GM12878 (cell line): ENCODE data around the gene RALGPS2. TPM values are rescaled to one million over a fixed set of nuclear protein-coding genes. Genes with fewer than 3 reads are reported as not detected.

Experiments used
- ATAC-seq: fragments of 200-7000 bp; cut with Tn5 transposase; 3 replicates; pipeline ENCODE4 v1.9.1; 2020; ENCODE audit warnings: mild to moderate bottlenecking, moderate library complexity
- BruUV-seq: library from RNA; stranded (reverse); fragments of 400-500 nt; replicated peaks from 2 replicates; lab custom pipeline; 2021; lab: Mats Ljungman, UMichigan
- CTCF ChIA-PET: fragments of 300-600 bp; sonication (Branson Sonifier 250); formaldehyde crosslinking; extraction: SDS; loops from one replicate; lab custom pipeline; 2021; ENCODE audit warnings: inconsistent platforms; lab: Yijun Ruan, JAX
- POLR2A ChIA-PET: fragments of 350-600 bp; formaldehyde crosslinking; extraction: SDS; loops from one replicate; lab custom pipeline; 2021; ENCODE audit warnings: inconsistent platforms; lab: Charles Lee
- RAD21 ChIA-PET: fragments of 300-600 bp; sonication (Branson Sonifier 250); formaldehyde crosslinking; loops from one replicate; lab custom pipeline; 2023; ENCODE audit warnings: antibody characterized with exemption; ENCODE audit not compliant: unreplicated experiment; lab: Charles Lee
- SMC1A ChIA-PET: fragments of 300-600 bp; sonication (Branson Sonifier 250); formaldehyde crosslinking; loops from one replicate; lab custom pipeline; 2023; ENCODE audit not compliant: unreplicated experiment, uncharacterized antibody; lab: Charles Lee
- DNase-seq: peaks from one replicate; pipeline ENCODE4 v3.0.0-alpha.2; 2011; ENCODE audit warnings: low read depth, low spot score
- FAIRE-seq: peaks from 3 replicates; lab custom pipeline; 2011; peaks lifted over from hg19 to GRCh38; lab: Jason Lieb, UNC
- H2AFZ ChIP-seq: 2 replicates; pipeline ENCODE4 v1.6.0; 2011; ENCODE audit warnings: low read depth, low read length, control low read depth; ENCODE audit not compliant: control insufficient read depth
- H3K27ac ChIP-seq: 2 replicates; pipeline ENCODE4 v1.5.1; 2011; ENCODE audit warnings: control low read depth; ENCODE audit not compliant: control insufficient read depth, insufficient read depth
- H3K27me3 ChIP-seq, 2 experiments: replicated peaks in 1 of 2; 2 replicates each; pipeline versions ENCODE4 v1.6.0 to v1.6.1; 2011; ENCODE audit warnings: low read length in 1 of 2; ENCODE audit not compliant: control insufficient read depth in 2 of 2, insufficient read depth in 2 of 2
- H3K36me3 ChIP-seq, 2 experiments: 2 replicates each; pipeline ENCODE4 v1.5.1; 2011; ENCODE audit warnings: low read length in 1 of 2; ENCODE audit not compliant: control insufficient read depth in 2 of 2, insufficient read depth in 2 of 2
- H3K4me1 ChIP-seq: 2 replicates; pipeline ENCODE4 v1.6.1; 2011; ENCODE audit warnings: mild to moderate bottlenecking, low read length, moderate library complexity, mixed read lengths; ENCODE audit not compliant: control insufficient read depth, insufficient read depth
- H3K4me2 ChIP-seq: 2 replicates; pipeline ENCODE4 v1.6.0; 2011; ENCODE audit warnings: control low read depth; ENCODE audit not compliant: control insufficient read depth, insufficient read depth
- H3K4me3 ChIP-seq: fragments of 200-600 bp; sonication (generic); 2 replicates; pipeline ENCODE4 v1.5.1; 2016
- H3K79me2 ChIP-seq: 2 replicates; pipeline ENCODE4 v1.6.0; 2011; ENCODE audit warnings: low read length; ENCODE audit not compliant: control insufficient read depth, insufficient read depth
- H3K9ac ChIP-seq: 2 replicates; pipeline ENCODE4 v1.8.0; 2011; ENCODE audit warnings: low read length, control low read depth, mixed read lengths; ENCODE audit not compliant: control insufficient read depth, insufficient read depth
- H3K9me3 ChIP-seq: replicated peaks from 3 replicates; pipeline ENCODE4 v1.5.1; 2011; ENCODE audit warnings: mild to moderate bottlenecking, low read length; ENCODE audit not compliant: control insufficient read depth, insufficient read depth
- H4K20me1 ChIP-seq: 2 replicates; pipeline ENCODE4 v1.6.0; 2011; ENCODE audit not compliant: control insufficient read depth, insufficient read depth
- DPF2 ChIP-seq: fragments of 450-650 bp; IDR thresholded peaks from 2 replicates; pipeline ENCODE4 v1.6.1; 2017; ENCODE audit warnings: mild to moderate bottlenecking
- GABPA ChIP-seq: IDR thresholded peaks from 2 replicates; pipeline ENCODE4 v1.6.1; 2014; ENCODE audit warnings: antibody characterized with exemption, low read depth, mild to moderate bottlenecking, inconsistent platforms
- LARP7 ChIP-seq: fragments of 450-650 bp; IDR thresholded peaks from 2 replicates; pipeline ENCODE4 v1.6.1; 2017; ENCODE audit warnings: mild to moderate bottlenecking
- MTA2 ChIP-seq: fragments of 450-650 bp; IDR thresholded peaks from 2 replicates; pipeline ENCODE4 v1.6.1; 2016; ENCODE audit warnings: low read depth, mild to moderate bottlenecking, moderate library complexity
- RAD21 ChIP-seq: IDR thresholded peaks from 2 replicates; pipeline ENCODE4 v1.6.1; 2011; ENCODE audit warnings: mild to moderate bottlenecking, low read depth, low read length, moderate library complexity; ENCODE audit not compliant: insufficient read depth
- RELA ChIP-seq: fragments of 450-650 bp; IDR thresholded peaks from 2 replicates; pipeline ENCODE4 v1.8.0; 2014; ENCODE audit warnings: borderline replicate concordance; ENCODE audit not compliant: partially characterized antibody
- SMAD5 ChIP-seq: IDR thresholded peaks from 2 replicates; pipeline ENCODE4 v1.6.1; 2016; ENCODE audit warnings: antibody characterized with exemption, low read depth
- STAT1 ChIP-seq: fragments of 450-650 bp; conservative IDR thresholded peaks from 2 replicates; pipeline ENCODE4 v1.6.1; 2014; ENCODE audit warnings: antibody characterized with exemption, mild to moderate bottlenecking
- STAT3 ChIP-seq: IDR thresholded peaks from 2 replicates; pipeline ENCODE4 v1.6.1; 2011; ENCODE audit warnings: low read depth, low read length, improper control_type of control experiment
- ZNF207 ChIP-seq: fragments of 450-650 bp; IDR thresholded peaks from 2 replicates; pipeline ENCODE4 v1.6.1; 2014; ENCODE audit warnings: antibody characterized with exemption, mild to moderate bottlenecking, borderline replicate concordance
- ZNF217 ChIP-seq: fragments of 450-650 bp; IDR thresholded peaks from 2 replicates; pipeline ENCODE4 v1.6.1; 2017; ENCODE audit warnings: antibody characterized with exemption, mild to moderate bottlenecking
- in situ Hi-C: fragments of 300-500 bp; cut with MboI; formaldehyde crosslinking; loops from 9 replicates; pipeline ENCODE4 v1.14.3; 2018; ENCODE audit warnings: mixed read lengths
- intact Hi-C: fragments of 100-400 bp; cut with micrococcal nuclease; formaldehyde crosslinking; loops from one replicate; pipeline ENCODE4 v1.14.2; 2022; ENCODE audit not compliant: unreplicated experiment
- polyA plus RNA-seq, 11 experiments: library from polyadenylated mRNA; depleted of rRNA in 4 of 11; unstranded in 6 of 11; stranded (reverse) in 5 of 11; fragments of >200 nt; fragmentation: Nextera tagmentation in 4 of 11; fragmentation: Illumina TruSeq in 1 of 11; extraction: Ambion mirVana in 4 of 11; extraction: Trizol in 1 of 11; gene quantifications; 1 replicate in 1 of 11; 2 replicates in 10 of 11; pipeline versions ENCODE4 v1.2.1 to v1.2.3, GENCODE V29; 2011 to 2016; ENCODE audit warnings: inconsistent platforms in 2 of 11, missing spikeins in 2 of 11, low read depth in 1 of 11
- total RNA-seq, 4 experiments: library from RNA; depleted of rRNA in 3 of 4; stranded (reverse); fragments of >200 nt in 3 of 4; fragmentation: Illumina TruSeq in 1 of 4; extraction: Trizol in 1 of 4; gene quantifications; 2 replicates each; pipeline versions ENCODE4 v1.2.1 to v1.2.3, GENCODE V29; 2013 to 2021
- TF ChIP-seq, protein P1 (sequence below): fragments of 450-650 bp; conservative IDR thresholded peaks from 2 replicates; pipeline ENCODE4 v1.6.1; 2017; ENCODE audit warnings: mild to moderate bottlenecking, moderate library complexity
- TF ChIP-seq, protein P2 (sequence below): fragments of 450-650 bp; IDR thresholded peaks from 2 replicates; pipeline ENCODE4 v1.6.1; 2018; ENCODE audit warnings: borderline replicate concordance, mild to moderate bottlenecking; ENCODE audit not compliant: partially characterized antibody
- TF ChIP-seq, protein P3 (sequence below): fragments of 450-650 bp; IDR thresholded peaks from 2 replicates; pipeline ENCODE4 v1.6.1; 2016; ENCODE audit warnings: mild to moderate bottlenecking
- TF ChIP-seq, protein P4 (sequence below), 3 experiments: IDR thresholded peaks in 2 of 3; conservative IDR thresholded peaks in 1 of 3; 2 replicates each; pipeline ENCODE4 v1.5.1; 2011; ENCODE audit warnings: low read depth in 3 of 3, low read length in 3 of 3, mild to moderate bottlenecking in 3 of 3, control low read depth in 2 of 3, moderate library complexity in 2 of 3, inconsistent platforms in 1 of 3, mixed read lengths in 1 of 3; ENCODE audit not compliant: control insufficient read depth in 2 of 3, insufficient read depth in 1 of 3; ENCODE audit errors: extremely low read depth in 1 of 3

The RALGPS2 gene
- total and polyA plus RNA-seq, 10 of the 15 experiments (the other 5 are each of a cell fraction or from before 2014, with no cell fraction given), result 0.08 to 3.7 (median 0.50) TPM

DNA sequence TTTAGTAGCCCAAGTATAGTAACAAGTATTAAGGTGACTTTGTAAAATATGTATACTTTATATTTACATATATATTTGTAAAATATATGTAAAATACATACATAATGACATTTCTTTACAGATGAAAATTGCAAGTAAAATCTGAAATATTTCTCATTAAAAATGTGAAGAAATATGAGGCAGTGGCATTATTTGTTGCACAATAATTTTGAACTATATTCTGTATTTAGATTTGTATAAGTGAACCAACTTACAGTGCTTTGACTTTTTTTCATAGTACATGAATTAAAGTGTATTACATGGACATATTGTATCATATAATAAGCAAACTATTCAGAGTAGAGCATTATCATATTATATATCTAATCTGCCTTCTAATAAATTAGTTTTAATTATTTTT, 85.5 kb downstream of the RALGPS2 start:
- Histone ChIP-seq H3K9me3 (no peaks in the 10 kb centered on the region), H3K4me3 (no peak overlapping the region), H3K27ac (no peak overlapping the region), H3K4me2 (no peak overlapping the region), H3K79me2 (no peaks in the 10 kb centered on the region), H4K20me1 (no peaks in the 10 kb centered on the region), H2AFZ (no peak overlapping the region), H3K9ac (no peak overlapping the region), H3K27me3 (no peaks in the 10 kb centered on the region), H3K4me1 (no peaks in the 10 kb centered on the region), H3K36me3 (no peaks in the 10 kb centered on the region)
- FAIRE-seq (no peak), DNase-seq (no peak), ATAC-seq (no peak)
- ChIA-PET RAD21 (no interaction called here), SMC1A (interaction anchor here (3.2 kb wide), 1 partner anchor 192 kb away, joined by 14 read pairs; no protein-coding TSS in a partner anchor), POLR2A (no interaction called here), CTCF (interaction anchor here (3.1 kb wide), 1 partner anchor 192 kb away, joined by 14 read pairs; no protein-coding TSS in a partner anchor)
- in situ Hi-C loops, result no loop called here
- intact Hi-C loops, result no loop called here
- no TSS peak for BruUV-seq
- TF ChIP-seq RELA (no peak), RAD21 (no peak), ZNF217 (no peak), GABPA (no peak), SMAD5 (no peak), STAT1 (no peak), LARP7 (no peak), ZNF207 (no peak), DPF2 (no peak), MTA2 (no peak), STAT3 (no peak)
- TF ChIP-seq, protein P1, sequence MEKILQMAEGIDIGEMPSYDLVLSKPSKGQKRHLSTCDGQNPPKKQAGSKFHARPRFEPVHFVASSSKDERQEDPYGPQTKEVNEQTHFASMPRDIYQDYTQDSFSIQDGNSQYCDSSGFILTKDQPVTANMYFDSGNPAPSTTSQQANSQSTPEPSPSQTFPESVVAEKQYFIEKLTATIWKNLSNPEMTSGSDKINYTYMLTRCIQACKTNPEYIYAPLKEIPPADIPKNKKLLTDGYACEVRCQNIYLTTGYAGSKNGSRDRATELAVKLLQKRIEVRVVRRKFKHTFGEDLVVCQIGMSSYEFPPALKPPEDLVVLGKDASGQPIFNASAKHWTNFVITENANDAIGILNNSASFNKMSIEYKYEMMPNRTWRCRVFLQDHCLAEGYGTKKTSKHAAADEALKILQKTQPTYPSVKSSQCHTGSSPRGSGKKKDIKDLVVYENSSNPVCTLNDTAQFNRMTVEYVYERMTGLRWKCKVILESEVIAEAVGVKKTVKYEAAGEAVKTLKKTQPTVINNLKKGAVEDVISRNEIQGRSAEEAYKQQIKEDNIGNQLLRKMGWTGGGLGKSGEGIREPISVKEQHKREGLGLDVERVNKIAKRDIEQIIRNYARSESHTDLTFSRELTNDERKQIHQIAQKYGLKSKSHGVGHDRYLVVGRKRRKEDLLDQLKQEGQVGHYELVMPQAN, result no peak
- TF ChIP-seq, protein P2, sequence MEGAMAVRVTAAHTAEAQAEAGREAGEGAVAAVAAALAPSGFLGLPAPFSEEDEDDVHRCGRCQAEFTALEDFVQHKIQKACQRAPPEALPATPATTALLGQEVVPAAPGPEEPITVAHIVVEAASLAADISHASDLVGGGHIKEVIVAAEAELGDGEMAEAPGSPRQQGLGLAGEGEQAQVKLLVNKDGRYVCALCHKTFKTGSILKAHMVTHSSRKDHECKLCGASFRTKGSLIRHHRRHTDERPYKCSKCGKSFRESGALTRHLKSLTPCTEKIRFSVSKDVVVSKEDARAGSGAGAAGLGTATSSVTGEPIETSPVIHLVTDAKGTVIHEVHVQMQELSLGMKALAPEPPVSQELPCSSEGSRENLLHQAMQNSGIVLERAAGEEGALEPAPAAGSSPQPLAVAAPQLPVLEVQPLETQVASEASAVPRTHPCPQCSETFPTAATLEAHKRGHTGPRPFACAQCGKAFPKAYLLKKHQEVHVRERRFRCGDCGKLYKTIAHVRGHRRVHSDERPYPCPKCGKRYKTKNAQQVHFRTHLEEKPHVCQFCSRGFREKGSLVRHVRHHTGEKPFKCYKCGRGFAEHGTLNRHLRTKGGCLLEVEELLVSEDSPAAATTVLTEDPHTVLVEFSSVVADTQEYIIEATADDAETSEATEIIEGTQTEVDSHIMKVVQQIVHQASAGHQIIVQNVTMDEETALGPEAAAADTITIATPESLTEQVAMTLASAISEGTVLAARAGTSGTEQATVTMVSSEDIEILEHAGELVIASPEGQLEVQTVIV, result no peak
- TF ChIP-seq, protein P3, sequence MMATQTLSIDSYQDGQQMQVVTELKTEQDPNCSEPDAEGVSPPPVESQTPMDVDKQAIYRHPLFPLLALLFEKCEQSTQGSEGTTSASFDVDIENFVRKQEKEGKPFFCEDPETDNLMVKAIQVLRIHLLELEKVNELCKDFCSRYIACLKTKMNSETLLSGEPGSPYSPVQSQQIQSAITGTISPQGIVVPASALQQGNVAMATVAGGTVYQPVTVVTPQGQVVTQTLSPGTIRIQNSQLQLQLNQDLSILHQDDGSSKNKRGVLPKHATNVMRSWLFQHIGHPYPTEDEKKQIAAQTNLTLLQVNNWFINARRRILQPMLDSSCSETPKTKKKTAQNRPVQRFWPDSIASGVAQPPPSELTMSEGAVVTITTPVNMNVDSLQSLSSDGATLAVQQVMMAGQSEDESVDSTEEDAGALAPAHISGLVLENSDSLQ, result no peak
- TF ChIP-seq, protein P4, sequence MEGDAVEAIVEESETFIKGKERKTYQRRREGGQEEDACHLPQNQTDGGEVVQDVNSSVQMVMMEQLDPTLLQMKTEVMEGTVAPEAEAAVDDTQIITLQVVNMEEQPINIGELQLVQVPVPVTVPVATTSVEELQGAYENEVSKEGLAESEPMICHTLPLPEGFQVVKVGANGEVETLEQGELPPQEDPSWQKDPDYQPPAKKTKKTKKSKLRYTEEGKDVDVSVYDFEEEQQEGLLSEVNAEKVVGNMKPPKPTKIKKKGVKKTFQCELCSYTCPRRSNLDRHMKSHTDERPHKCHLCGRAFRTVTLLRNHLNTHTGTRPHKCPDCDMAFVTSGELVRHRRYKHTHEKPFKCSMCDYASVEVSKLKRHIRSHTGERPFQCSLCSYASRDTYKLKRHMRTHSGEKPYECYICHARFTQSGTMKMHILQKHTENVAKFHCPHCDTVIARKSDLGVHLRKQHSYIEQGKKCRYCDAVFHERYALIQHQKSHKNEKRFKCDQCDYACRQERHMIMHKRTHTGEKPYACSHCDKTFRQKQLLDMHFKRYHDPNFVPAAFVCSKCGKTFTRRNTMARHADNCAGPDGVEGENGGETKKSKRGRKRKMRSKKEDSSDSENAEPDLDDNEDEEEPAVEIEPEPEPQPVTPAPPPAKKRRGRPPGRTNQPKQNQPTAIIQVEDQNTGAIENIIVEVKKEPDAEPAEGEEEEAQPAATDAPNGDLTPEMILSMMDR (IDR thresholded peaks at IDR 0.05 in 2 of 3, conservative IDR thresholded peaks at IDR 0.05 in 1 of 3; ENCODE audit: control insufficient read depth in 2 of 3, extremely low read depth in 1 of 3, insufficient read depth in 1 of 3, low read depth in 3 of 3, low read length in 3 of 3), result no peak
